HG03378 (cell line): Measurements from ENCODE around the gene AXDND1.
"Not testable (repeated sequence)": the region's sequence is repeated elsewhere in the genome, so short reads cannot be mapped to it uniquely, and the experiment has no call there.

Experiments used
- ATAC-seq: cut with Tn5 transposase; IDR thresholded peaks from one replicate; pipeline ENCODE4 v1.9.1; 2021; ENCODE audit warnings: mild to moderate bottlenecking, moderate library complexity; ENCODE audit not compliant: unreplicated experiment

The AXDND1 gene

GRCh38 chr1:179448437-179449149, 82.8 kb downstream of the AXDND1 start:
- no peak for ATAC-seq

- ATAC-seq: not testable (repeated sequence)
Observed at GRCh38 chr1:179459606-179460206, 93.9 kb downstream of the AXDND1 start.

GRCh38 chr1:179465661-179466060, 99.9 kb downstream of the AXDND1 start:
- ATAC-seq: not testable (repeated sequence)

- no peak for ATAC-seq
Observed at GRCh38 chr1:179474713-179475112, 108.9 kb downstream of the AXDND1 start.

DNA sequence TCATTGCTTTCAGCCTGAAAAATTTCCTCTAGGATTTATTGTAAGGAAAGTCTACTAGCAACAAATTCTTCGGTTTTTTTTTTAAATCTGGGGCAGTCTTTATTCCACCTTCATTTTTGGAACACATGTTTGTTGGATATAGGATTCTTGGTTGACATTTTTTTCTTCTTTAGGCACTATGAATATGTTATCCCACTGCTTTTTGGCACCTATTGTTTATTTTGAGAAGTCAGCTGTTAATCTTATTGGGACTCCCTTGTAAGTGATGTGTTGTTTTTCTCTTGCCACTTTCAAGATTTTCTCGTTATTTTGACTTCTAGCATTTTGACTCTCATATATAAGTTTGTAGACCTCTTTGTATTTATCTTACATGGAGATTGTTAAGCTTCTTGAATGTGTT, 110.7 kb downstream of the AXDND1 start:
- no peak for ATAC-seq

- ATAC-seq: no peak
Observed at GRCh38 chr1:179478370-179478769, 112.6 kb downstream of the AXDND1 start.

DNA sequence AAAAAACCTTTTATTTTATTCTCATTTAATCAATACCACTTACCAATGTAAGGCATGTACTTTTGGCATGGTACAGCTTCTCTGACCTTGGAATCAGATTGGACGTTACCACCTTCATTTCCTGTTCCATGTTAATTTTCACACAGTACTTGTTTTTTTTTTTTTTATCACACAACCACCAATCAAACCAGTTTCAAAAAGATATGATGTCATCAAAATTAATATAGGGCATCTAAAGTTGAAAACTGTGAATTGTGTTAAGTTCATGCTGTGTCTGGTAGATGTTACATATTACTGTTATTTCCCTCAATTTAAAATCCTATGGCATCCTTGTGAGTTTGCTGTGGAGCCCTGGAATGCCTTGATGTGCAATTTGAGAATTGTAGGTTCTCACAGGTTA, 124.8 kb downstream of the AXDND1 start:
- no peak for ATAC-seq

- ATAC-seq: no peak
Observed at GRCh38 chr1:179493323-179493722, 127.6 kb downstream of the AXDND1 start.

- ATAC-seq: no peak
Observed at GRCh38 chr1:179506199-179506598, 140.4 kb downstream of the AXDND1 start.

DNA sequence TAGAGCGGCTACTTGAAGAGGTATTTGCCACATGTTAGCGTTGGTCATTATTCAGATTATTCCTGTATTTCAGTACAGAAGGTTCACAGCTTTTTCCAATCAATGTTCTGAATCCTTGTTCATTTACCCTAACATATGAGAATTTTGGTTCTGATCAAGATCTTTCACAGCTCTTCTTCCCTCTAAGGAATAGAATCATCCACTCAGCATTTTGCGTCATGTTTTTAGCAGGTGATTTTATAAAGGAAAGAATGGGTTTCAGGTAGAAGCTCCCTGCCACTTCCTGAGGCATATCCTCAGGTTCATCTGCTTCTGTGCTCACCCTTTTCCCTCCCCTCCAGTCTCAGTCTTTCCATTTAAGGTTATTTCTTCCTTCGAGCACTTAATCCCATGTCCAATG, 143.6 kb downstream of the AXDND1 start:
- ATAC-seq: no peak

GRCh38 chr1:179510038-179510437, 144.3 kb downstream of the AXDND1 start:
- ATAC-seq: peak; percentile 77

- no peak for ATAC-seq
Observed at GRCh38 chr1:179516976-179517705, 151.4 kb downstream of the AXDND1 start.

DNA sequence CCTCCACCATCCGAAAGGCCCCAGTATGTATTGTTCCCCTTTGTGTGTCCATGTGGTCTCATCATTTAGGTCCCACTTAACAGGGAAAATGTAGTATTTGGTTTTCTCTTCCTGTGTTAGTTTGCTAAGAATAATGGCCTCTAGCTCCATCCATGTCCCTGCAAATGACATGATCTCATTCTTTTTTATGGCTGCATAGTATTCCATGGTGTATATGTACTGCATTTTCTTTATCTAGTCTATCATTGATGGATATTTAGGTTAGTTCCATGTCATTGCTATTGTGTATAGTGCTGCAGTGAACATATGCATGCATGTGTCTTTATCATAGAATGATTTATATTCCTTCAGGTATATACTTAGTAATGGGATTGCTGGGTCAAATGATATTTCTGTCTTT, 152.8 kb downstream of the AXDND1 start:
- not testable (repeated sequence) for ATAC-seq

DNA sequence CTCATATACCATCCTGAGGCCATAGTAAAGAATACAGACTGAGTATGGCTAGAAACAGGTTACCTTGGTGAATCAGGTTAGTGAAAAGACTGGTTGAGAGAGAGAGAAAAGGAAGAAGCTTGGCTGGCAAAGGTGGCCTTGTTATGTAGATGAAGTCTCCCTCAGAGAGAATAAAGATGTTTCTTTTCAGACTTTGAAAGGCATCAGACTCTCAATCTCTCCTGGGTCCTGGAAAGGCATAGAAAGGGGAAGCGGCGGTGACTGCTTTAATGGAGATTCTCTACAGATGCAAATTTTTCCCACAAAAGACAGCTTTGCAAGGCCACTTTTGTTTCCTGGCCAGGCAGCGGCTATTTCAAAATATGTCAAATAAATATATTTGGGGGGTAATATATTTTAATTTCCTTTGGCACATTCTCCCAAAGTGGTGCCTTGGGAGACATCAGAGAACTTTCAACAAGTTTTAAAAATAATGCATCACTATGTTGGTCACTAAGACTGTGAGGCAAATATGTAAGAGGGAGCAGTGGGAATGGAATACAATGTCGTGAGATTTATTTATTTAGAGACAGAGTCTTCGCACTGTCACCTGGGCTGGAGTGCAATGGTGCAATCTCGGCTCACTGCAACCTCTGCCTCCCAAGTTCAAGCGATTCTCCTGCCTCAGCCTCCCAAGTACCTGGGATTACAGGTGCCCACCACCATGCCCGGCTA, 163.9 kb downstream of the AXDND1 start:
- ATAC-seq: no peak

- no peak for ATAC-seq
Observed at GRCh38 chr1:179530352-179530751, 164.6 kb downstream of the AXDND1 start.

DNA sequence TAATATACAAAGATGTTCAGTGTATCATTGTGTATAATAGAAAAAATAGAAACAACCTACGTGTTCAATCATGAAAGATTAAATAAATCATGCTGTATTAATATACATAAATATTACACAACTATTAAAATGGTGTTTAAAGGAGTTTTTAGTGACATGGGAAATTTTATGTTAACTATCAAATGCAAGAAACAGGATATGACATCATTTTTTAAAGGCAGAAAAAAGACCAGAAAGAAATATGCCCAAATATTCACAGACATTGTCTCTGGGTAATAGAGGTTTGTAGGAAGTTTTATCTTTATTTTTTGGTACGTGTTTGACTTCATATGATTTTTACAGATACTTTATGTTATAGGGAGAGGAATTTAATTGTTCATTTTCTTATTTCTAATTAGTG, 176.0 kb downstream of the AXDND1 start:
- no peak for ATAC-seq

DNA sequence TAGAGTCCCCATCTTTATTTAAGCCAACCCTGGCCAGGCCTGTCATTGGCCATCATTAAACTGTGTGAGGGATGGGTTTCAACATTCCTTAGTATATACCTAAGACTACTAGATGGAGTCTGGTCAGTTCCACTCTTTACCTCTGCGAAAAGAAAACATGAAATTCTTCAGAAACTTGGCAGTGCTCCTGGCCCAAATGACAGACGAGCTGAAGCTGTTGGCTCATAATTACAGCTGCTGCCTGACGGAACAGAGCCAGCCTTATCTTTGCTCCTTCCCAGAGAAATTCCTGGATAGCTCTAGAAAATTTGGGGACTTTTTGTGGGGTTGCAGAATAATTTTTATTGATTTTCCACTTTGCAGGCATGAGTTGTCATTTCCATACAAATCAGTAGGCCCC, 179.6 kb downstream of the AXDND1 start:
- no peak for ATAC-seq

DNA sequence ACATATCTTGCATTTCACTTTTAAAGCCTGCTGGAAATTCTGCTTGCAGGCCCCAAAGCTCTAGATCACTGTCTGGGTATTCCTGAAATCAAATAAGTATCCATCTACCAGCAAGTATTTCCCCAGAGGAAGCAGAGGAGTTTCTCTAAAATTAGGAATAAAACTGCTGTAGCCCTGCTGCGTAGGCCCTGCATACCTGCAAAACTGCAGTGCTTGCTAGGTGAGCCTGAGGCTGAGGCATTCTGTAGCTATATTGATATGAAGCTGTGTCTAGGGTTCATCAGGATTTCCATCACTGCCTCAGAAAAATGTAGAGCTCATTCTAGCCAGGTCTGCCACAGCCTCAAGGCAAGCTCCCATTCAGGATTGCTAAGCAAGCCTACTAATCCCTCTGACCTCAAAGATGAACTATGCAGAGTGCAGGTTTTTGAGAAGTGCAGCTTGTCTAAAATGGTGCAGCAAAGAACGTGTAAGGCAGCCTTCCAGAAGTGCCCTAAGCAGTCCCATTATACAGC, 181.3 kb downstream of the AXDND1 start:
- no peak for ATAC-seq

DNA sequence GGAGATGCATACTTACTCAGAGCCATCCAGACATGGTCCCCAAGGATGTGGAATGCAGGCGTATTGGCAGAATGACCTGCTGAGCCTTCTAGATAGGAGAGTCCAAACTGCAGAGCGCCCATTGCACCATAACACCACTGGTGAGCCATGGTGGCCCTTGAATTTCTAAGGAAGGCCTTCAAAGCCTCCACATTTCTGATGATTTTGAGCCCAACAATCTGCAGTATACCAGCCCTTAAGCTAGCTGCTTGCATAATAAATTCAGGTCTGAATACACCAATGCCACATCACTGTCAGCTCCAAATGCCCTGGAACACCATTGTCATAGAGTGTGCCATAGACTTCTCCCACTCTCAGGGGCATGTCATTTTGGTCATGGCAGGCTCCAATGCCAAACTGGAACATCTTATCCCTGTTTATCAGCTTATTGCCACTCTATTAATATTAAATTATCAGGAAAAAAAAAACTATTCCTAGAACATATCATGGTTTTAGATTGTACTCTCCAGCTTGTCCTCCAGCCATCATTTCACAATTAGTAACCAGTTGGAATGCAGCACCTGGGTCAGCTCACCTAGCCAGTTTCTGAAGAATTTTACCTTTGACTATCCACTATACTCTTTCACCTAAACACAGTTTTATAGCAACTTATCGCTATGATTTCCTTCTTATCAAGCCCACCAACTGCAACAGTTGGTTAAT, 183.0 kb downstream of the AXDND1 start:
- no peak for ATAC-seq

GRCh38 chr1:179549368-179549700, 183.6 kb downstream of the AXDND1 start:
- no peak for ATAC-seq
